OCI-LY7 (cell line): ENCODE results near the gene TELO2. TPM values are rescaled to one million over a fixed set of nuclear protein-coding genes. Genes with fewer than 3 reads are reported as not detected.

ENCODE experiments used
- BruUV-seq: library from RNA; stranded (reverse); fragments of 400-500 nt; replicated peaks from 2 replicates; lab custom pipeline; 2021; lab: Mats Ljungman, UMichigan
- CTCF ChIA-PET: fragments of 300-600 bp; sonication (Branson Sonifier 250); formaldehyde crosslinking; loops from one replicate; lab custom pipeline; 2022; ENCODE audit warnings: antibody characterized with exemption; ENCODE audit not compliant: unreplicated experiment; lab: Charles Lee
- POLR2A ChIA-PET: fragments of 300-600 bp; sonication (Branson Sonifier 250); formaldehyde crosslinking; loops from one replicate; lab custom pipeline; 2022; ENCODE audit warnings: antibody characterized with exemption; lab: Charles Lee
- DNase-seq: peaks from one replicate; pipeline ENCODE4 v3.0.0-alpha.2; 2015; ENCODE audit warnings: low spot score
- H2AFZ ChIP-seq: fragments of 200-600 bp; sonication (generic), shearing (Covaris generic); 2 replicates; pipeline ENCODE4 v1.6.1; 2014; ENCODE audit warnings: mild to moderate bottlenecking, antibody characterized with exemption, low read length, moderate library complexity
- H3K27ac ChIP-seq: fragments of 200-600 bp; sonication (generic); 2 replicates; pipeline ENCODE4 v1.5.1; 2014; ENCODE audit warnings: mixed run types, low read depth, mild to moderate bottlenecking, moderate library complexity, low read length, inconsistent platforms; ENCODE audit not compliant: poor library complexity, severe bottlenecking
- H3K36me3 ChIP-seq: fragments of 200-600 bp; sonication (generic); 2 replicates; pipeline ENCODE4 v1.6.1; 2014; ENCODE audit warnings: mild to moderate bottlenecking, antibody characterized with exemption, low read length, moderate library complexity, mixed read lengths; ENCODE audit not compliant: insufficient read depth
- H3K4me1 ChIP-seq: fragments of 200-600 bp; sonication (generic); 2 replicates; pipeline ENCODE4 v1.5.1; 2014; ENCODE audit warnings: mild to moderate bottlenecking, low read length; ENCODE audit not compliant: insufficient read depth, poor library complexity, severe bottlenecking
- H3K4me2 ChIP-seq: fragments of 200-600 bp; sonication (generic); 2 replicates; pipeline ENCODE4 v1.6.1; 2014; ENCODE audit warnings: mild to moderate bottlenecking, low read length
- H3K4me3 ChIP-seq: fragments of 200-600 bp; sonication (generic); 2 replicates; pipeline ENCODE4 v1.5.1; 2014; ENCODE audit warnings: mild to moderate bottlenecking, low read depth, low read length; ENCODE audit not compliant: poor library complexity, severe bottlenecking
- H3K79me2 ChIP-seq: fragments of 200-600 bp; sonication (generic); 2 replicates; pipeline ENCODE4 v1.6.1; 2016; ENCODE audit warnings: low read depth, mild to moderate bottlenecking, low read length, moderate library complexity, mixed read lengths; ENCODE audit not compliant: insufficient read depth
- H3K9me2 ChIP-seq: fragments of 200-600 bp; sonication (generic); 2 replicates; pipeline ENCODE4 v1.6.1; 2016; ENCODE audit warnings: mild to moderate bottlenecking, low read length, mixed read lengths; ENCODE audit not compliant: insufficient read depth
- H3K9me3 ChIP-seq: fragments of 200-600 bp; sonication (generic); 2 replicates; pipeline ENCODE4 v1.6.1; 2014; ENCODE audit warnings: mild to moderate bottlenecking, mixed run types, low read length, mixed read lengths
- H4K20me1 ChIP-seq: fragments of 200-600 bp; sonication (generic); 2 replicates; pipeline ENCODE4 v1.6.1; 2014; ENCODE audit warnings: mild to moderate bottlenecking, antibody characterized with exemption, low read length, moderate library complexity, mixed read lengths; ENCODE audit not compliant: insufficient read depth
- EZH2phosphoT487 ChIP-seq: fragments of 200-600 bp; sonication (generic); IDR thresholded peaks from 2 replicates; pipeline ENCODE4 v1.6.1; 2018; ENCODE audit warnings: low read depth, borderline replicate concordance, mild to moderate bottlenecking, mixed run types, antibody characterized with exemption, low read length, moderate library complexity, mixed read lengths
- intact Hi-C: fragments of 100-400 bp; cut with micrococcal nuclease; formaldehyde crosslinking; loops from one replicate; pipeline ENCODE4 v1.10.0; 2022; ENCODE audit not compliant: unreplicated experiment
- total RNA-seq, 2 experiments: library from RNA; depleted of rRNA in 1 of 2; stranded (reverse); fragments of >200 nt in 1 of 2; shearing (Covaris generic) in 1 of 2; gene quantifications; 2 replicates each; pipeline ENCODE4 v1.2.3, GENCODE V29; 2014 to 2022
- TF ChIP-seq, protein P1 (sequence below): fragments of 200-600 bp; sonication (generic); conservative IDR thresholded peaks from 2 replicates; pipeline ENCODE4 v1.5.1; 2014; ENCODE audit warnings: mild to moderate bottlenecking, antibody characterized with exemption, low read length, moderate library complexity, mixed read lengths

TELO2 gene
- total RNA-seq, 2 experiments from 2014 or later = 58.2 to 70.1 TPM

DNA sequence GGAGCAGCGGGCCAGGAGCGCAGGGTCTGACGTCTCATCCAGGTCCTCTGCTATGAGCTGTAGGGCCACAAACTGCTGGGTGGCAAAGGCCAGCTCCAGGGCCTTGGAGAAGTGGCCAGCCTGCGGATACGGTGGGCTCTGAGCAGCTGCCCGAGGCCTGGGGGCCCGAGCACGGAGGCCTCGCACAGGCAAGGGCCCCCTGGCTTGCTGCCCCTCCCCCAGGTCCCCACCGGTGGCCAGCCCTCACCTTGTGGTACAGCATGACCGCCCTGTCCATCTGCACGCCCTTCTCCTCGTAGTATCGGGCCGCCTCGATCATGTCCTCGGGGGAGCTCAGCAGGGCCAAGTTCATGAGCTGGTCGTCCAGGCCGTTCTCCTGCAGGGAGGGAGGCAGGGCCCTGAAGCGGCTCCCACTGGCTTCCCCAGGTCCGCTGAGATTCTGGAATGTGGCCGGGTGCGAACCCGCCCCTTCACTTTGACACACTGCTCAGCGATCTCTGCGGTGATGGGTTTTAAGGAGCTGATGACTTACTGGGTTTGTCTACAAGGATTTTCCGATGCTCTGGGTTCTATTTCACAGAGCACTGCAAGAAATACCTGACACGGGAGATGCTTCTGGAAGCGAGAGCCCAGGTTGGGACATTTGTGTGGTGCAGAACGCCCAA lies 30.6 kb downstream of the TELO2 start:
- POLR2A ChIA-PET = no interaction called here
- Histone ChIP-seq H3K4me2 (no peak overlapping the region), H3K9me3 (no peaks in the 10 kb centered on the region), H2AFZ (no peak overlapping the region), H3K4me1 (no peaks in the 10 kb centered on the region), H3K9me2 (no peaks in the 10 kb centered on the region), H3K79me2 (no peaks in the 10 kb centered on the region), H3K4me3 (no peak overlapping the region), H3K27ac (no peak overlapping the region), H3K36me3 (no peaks in the 10 kb centered on the region), H4K20me1 (no peaks in the 10 kb centered on the region)
- TF ChIP-seq, protein P1, sequence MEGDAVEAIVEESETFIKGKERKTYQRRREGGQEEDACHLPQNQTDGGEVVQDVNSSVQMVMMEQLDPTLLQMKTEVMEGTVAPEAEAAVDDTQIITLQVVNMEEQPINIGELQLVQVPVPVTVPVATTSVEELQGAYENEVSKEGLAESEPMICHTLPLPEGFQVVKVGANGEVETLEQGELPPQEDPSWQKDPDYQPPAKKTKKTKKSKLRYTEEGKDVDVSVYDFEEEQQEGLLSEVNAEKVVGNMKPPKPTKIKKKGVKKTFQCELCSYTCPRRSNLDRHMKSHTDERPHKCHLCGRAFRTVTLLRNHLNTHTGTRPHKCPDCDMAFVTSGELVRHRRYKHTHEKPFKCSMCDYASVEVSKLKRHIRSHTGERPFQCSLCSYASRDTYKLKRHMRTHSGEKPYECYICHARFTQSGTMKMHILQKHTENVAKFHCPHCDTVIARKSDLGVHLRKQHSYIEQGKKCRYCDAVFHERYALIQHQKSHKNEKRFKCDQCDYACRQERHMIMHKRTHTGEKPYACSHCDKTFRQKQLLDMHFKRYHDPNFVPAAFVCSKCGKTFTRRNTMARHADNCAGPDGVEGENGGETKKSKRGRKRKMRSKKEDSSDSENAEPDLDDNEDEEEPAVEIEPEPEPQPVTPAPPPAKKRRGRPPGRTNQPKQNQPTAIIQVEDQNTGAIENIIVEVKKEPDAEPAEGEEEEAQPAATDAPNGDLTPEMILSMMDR = no peak
- no peak for TF ChIP-seq EZH2phosphoT487
- DNase-seq = no peak
- CTCF ChIA-PET = no interaction called here
- intact Hi-C loops = no loop called here
- BruUV-seq = no TSS peak

DNA sequence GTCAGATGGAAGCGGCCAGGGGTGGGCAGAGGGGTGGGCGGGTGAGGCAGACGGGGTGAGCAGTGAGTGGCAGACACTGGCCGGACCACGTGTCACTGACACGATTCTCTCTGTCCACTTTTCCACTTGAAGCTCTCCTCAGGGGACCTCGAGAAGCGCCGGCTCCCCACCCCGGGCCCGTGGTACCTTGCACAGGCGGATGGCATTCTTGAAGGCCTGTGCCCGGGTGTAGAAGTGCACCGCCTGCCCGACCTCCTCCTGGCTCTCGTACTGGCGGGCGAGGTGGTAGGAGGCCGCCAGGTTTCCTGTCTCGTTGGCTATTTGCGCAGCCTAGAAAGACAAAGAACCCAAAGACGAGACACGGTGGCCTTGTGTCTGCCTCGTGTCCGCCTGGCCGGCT lies 31.2 kb downstream of the TELO2 start:
- H2AFZ ChIP-seq = no peak overlapping the region
- no TSS peak for BruUV-seq

More for the DNA sequence above, 31.2 kb downstream of the TELO2 start:
- H3K36me3 ChIP-seq = no peaks in the 10 kb centered on the region
- no peak for TF ChIP-seq EZH2phosphoT487
- TF ChIP-seq, protein P1 = no peak
- ChIA-PET CTCF (no interaction called here), POLR2A (no interaction called here)
- no peak overlapping the region for H3K4me2 ChIP-seq
- intact Hi-C loops = no loop called here
- H4K20me1 ChIP-seq = no peaks in the 10 kb centered on the region
- no peaks in the 10 kb centered on the region for H3K4me1 ChIP-seq
- H3K79me2 ChIP-seq = no peaks in the 10 kb centered on the region
- H3K9me2 ChIP-seq = no peaks in the 10 kb centered on the region
- H3K4me3 ChIP-seq = no peak overlapping the region
- DNase-seq = no peak
- H3K9me3 ChIP-seq = no peaks in the 10 kb centered on the region
- no peak overlapping the region for H3K27ac ChIP-seq
